Effector memory CD4-positive, alpha-beta T cell (primary cell): Measurements from ENCODE around the gene PDPK1.
"Not testable (repeated sequence)": the region's sequence is repeated elsewhere in the genome, so short reads cannot be mapped to it uniquely, and the experiment has no call there.

Experiments
- DNase-seq, 3 donors: peaks; one replicate each; pipeline ENCODE4 v3.0.0-alpha.2; 2020
- H3K27ac ChIP-seq: 2 replicates; pipeline ENCODE4 v1.7.0; 2013; ENCODE audit warnings: mild to moderate bottlenecking, low read length, moderate library complexity; ENCODE audit not compliant: insufficient read depth, poor library complexity, severe bottlenecking
- H3K27me3 ChIP-seq: replicated peaks from 2 replicates; pipeline ENCODE4 v1.7.0; 2013; ENCODE audit warnings: mild to moderate bottlenecking, low read length; ENCODE audit not compliant: insufficient read depth, control insufficient read depth, poor library complexity, severe bottlenecking
- H3K36me3 ChIP-seq: 2 replicates; pipeline ENCODE4 v1.7.0; 2013; ENCODE audit warnings: mild to moderate bottlenecking, low read length, moderate library complexity; ENCODE audit not compliant: control insufficient read depth, insufficient read depth
- H3K4me1 ChIP-seq: 2 replicates; pipeline ENCODE4 v1.7.0; 2013; ENCODE audit warnings: low read length, mild to moderate bottlenecking; ENCODE audit not compliant: control insufficient read depth, insufficient read depth, poor library complexity, severe bottlenecking
- H3K4me3 ChIP-seq: 2 replicates; pipeline ENCODE4 v1.7.0; 2013; ENCODE audit warnings: low read length, low read depth, mild to moderate bottlenecking; ENCODE audit not compliant: insufficient read depth, poor library complexity, severe bottlenecking
- H3K9me3 ChIP-seq: 2 replicates; pipeline ENCODE4 v1.7.0; 2013; ENCODE audit warnings: mild to moderate bottlenecking, low read length, moderate library complexity; ENCODE audit not compliant: control insufficient read depth

Gene PDPK1

DNA sequence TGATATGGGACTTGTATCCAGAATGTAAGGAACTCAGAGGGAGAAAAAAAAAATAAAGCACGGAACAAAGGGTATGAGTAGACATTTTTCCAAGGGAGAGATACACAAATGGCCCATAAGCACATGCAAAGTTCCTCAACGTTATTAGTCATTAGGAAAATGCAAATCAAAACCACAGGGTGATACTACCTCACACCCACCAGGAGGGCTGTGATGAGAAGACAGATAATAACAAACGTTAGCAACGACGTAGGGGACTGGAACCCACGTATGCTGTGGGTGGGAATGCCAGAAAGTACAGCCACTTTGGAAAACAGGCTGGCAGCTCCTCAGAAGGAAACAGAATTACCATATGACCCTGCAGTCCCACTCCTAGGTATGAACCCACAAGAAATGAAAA is 34.9 kb downstream of the PDPK1 start:
- not testable (repeated sequence) for H3K4me1 ChIP-seq, H3K9me3 ChIP-seq, H3K4me3 ChIP-seq, H3K36me3 ChIP-seq, H3K27me3 ChIP-seq, H3K27ac ChIP-seq, DNase-seq

DNA sequence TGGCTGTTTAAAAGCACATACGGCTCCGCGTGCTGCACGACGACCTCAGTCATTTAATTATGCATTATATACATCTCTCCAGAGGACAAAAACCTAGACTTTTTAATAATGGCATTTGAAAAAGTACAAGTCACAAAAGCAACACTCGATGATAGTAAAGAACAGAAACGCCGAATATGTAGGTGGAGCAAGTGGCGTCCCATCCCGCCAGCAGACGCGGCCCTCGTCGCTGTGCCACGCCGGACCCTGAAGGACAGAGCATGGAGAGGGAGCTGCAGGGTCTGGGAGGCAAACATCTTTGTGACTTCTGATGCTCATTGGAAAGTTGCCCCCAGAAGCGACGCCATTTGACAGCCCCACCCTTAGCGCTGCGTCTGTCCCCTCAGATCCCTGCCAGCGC is 38.0 kb downstream of the PDPK1 start:
- not testable (repeated sequence) for H3K27ac ChIP-seq, H3K4me3 ChIP-seq, H3K27me3 ChIP-seq, H3K9me3 ChIP-seq, H3K36me3 ChIP-seq, H3K4me1 ChIP-seq, DNase-seq

DNA sequence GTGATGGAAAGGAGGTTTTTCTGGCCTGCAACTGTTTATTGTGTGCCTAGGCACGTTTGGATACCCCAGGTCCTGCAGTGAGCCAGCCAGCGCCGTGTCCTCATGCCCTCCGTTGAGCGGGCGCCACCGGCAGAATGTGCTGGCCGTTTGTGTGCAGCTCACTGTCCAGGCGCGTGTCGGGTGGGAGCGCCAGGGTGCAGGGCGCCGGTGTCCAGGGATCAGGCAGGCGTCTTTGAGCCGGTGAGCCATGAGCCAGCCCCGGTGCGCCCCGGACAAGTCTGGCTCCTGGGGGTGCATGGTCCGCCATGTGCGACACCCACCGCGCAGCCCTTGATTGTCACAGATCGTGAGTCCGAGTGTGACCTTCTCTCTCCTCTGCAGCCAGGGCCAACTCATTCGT is 39.2 kb downstream of the PDPK1 start:
- not testable (repeated sequence) for H3K36me3 ChIP-seq, H3K4me1 ChIP-seq, DNase-seq, H3K27me3 ChIP-seq, H3K9me3 ChIP-seq, H3K27ac ChIP-seq, H3K4me3 ChIP-seq

DNA sequence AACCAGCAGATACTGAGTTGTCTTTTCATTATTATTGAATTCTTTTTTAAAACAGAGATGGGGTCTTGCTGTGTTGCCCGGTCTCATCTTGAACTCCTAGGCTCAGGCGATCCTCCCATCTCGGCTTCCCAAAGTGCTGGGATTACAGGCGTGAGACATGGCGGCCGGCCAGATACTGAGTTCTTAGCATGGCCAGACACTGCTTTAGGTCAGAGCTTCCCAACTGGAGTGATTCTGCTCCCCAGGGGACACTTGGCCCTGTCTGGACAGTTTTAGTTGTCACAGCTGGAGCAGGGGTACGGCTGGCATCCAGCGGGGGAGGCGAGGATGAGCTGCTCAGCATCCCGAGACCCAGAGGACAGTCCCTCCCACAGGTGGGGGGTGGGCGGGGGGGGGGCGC is 41.1 kb downstream of the PDPK1 start:
- not testable (repeated sequence) for H3K9me3 ChIP-seq, H3K27ac ChIP-seq, H3K36me3 ChIP-seq, H3K27me3 ChIP-seq, H3K4me1 ChIP-seq, H3K4me3 ChIP-seq, DNase-seq

DNA sequence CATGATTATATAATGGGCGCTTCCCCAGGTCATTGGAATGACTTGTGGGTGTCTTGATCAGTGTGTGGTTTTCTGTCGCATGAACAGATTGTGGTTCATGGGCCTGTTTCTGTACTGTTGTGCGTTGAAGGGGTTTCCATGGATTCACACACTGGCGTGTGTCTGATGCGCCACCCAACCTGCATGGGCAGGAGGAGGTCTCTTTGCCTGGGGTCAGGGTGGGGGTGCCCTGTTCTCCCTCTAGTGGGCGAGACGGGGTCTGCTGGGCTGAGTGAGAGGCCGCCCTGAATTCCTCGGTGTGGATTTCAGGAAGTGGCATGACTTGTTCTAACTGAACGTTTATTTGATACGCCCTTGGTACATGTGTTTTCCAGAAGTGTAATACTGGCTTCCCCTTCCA is 42.3 kb downstream of the PDPK1 start:
- not testable (repeated sequence) for H3K36me3 ChIP-seq, H3K9me3 ChIP-seq, H3K4me3 ChIP-seq, H3K27me3 ChIP-seq, DNase-seq, H3K4me1 ChIP-seq, H3K27ac ChIP-seq

DNA sequence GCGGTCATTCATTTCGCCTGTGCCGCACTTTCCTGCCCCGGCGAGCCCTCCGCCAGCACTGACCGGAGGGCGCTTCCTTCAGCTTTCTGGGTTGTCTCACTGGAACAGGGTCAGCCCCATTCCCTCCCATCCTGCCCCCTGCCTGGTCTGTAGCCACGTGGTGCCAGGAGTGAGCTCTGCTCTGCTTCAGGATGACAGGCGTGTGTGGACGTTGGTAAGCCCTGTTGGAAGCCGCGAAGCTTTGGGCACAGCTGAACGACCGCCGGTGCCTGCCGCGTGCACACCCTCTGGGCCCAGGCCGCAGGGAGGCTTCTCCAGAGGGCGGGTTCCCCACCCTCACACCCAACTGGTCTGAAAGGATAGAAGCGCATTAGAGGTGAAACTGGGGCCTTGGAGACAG is 43.0 kb downstream of the PDPK1 start:
- H3K9me3 ChIP-seq, H3K4me1 ChIP-seq, H3K4me3 ChIP-seq, H3K27me3 ChIP-seq, DNase-seq, H3K27ac ChIP-seq: not testable (repeated sequence)
- peaks cover 12% of the 10 kb centered on the region for H3K36me3 ChIP-seq

DNA sequence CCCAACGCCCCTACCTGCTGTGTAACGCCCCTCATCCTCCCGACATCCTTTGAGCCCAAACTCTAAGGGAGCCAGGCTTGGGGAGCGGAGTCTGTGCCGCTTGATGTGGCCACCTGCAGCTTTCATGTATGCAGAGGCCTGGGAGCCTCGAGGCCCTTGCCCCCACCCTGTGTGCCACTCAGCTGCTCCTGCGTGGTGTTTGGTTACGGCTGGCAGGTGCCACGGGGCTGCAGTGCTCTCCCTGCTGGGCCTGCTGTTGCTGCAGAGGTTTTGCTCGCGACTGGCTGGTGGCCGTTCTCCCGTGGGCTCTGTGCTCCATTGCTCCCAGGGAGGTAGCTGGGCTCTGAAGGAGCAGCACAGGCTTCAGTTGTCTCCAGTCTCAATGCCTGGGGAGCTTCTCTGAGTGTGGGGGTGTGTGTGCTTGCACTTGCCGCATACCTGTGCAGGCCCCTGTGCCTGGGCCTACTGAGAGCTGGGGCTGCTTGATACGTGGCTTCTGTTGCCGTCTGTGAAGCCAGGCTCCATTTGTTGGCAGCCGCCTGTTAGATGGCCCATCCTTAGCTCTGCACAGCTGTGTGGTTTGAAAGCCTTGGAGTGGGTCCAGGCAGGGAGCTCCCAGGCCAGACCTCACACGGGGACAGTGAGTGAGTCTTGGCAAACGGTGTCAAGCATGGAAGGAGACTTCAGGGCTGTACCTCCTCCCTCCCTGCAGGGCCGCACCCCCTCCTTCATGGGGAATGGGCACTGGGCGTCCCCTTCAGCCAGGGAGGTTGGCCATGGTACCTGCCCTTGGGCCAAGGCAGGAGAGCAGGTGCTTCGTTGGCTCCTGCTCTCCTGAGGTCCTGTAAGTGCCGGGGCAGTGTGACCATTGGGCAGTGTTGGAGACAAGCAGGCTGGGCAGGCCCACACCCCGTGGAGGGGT is 47.2 kb downstream of the PDPK1 start:
- no peak for DNase-seq
- H3K4me1 ChIP-seq: no peaks in the 10 kb centered on the region
- H3K36me3 ChIP-seq: peaks cover 54% of the 10 kb centered on the region
- H3K27me3 ChIP-seq: no peaks in the 10 kb centered on the region
- H3K9me3 ChIP-seq: no peaks in the 10 kb centered on the region
- no peak overlapping the region for H3K4me3 ChIP-seq
- H3K27ac ChIP-seq: no peak overlapping the region

DNA sequence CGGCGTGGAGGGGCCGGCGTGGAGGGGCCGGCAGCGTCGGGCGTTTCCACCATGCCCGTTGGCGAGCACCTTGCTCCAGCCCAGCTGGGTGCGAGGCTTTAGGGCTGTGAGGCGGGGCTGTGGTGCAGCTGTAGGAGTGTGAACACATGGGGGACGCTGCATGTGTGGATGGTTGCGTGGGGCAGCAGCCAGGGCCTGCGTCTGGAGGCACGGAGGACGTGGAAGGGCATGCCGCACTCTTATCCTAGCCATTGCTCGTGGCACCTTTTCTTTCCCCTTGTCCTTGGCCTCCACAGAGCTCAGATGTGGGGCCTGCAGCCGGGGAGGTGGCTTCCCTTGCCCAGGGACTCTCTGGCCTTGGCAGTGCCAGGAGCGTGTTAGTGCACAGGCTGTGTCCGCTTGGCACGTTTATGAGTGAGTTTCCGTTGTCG is 47.8 kb downstream of the PDPK1 start:
- DNase-seq: no peak
- no peaks in the 10 kb centered on the region for H3K9me3 ChIP-seq
- H3K27me3 ChIP-seq: no peaks in the 10 kb centered on the region
- H3K36me3 ChIP-seq: peaks cover 57% of the 10 kb centered on the region
- H3K27ac ChIP-seq: no peak overlapping the region
- H3K4me1 ChIP-seq: no peaks in the 10 kb centered on the region
- H3K4me3 ChIP-seq: no peak overlapping the region

DNA sequence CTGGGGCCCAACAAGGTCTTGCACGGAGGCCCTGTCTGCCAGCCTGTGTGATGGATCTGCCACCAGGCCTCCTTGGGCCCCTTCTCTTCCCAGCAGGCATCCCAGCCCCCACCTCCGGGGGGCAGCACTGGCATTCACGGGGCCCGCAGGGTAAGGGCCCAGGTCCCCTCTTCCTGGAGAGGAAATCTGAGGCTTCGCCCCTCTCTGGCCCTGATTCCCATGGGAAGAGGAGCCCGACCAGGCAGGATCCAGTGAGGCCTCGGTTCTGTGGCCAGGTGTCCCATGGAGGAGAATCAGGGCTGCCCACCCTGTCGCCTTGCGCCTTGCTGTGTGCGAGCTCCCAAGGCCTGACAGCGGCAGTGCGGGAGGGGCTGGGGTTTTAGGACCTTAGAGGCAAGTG is 48.4 kb downstream of the PDPK1 start:
- Histone ChIP-seq H3K9me3 (no peaks in the 10 kb centered on the region), H3K27ac (no peak overlapping the region), H3K4me1 (no peaks in the 10 kb centered on the region), H3K36me3 (peaks cover 57% of the 10 kb centered on the region), H3K27me3 (no peaks in the 10 kb centered on the region), H3K4me3 (no peak overlapping the region)
- DNase-seq: no peak

DNA sequence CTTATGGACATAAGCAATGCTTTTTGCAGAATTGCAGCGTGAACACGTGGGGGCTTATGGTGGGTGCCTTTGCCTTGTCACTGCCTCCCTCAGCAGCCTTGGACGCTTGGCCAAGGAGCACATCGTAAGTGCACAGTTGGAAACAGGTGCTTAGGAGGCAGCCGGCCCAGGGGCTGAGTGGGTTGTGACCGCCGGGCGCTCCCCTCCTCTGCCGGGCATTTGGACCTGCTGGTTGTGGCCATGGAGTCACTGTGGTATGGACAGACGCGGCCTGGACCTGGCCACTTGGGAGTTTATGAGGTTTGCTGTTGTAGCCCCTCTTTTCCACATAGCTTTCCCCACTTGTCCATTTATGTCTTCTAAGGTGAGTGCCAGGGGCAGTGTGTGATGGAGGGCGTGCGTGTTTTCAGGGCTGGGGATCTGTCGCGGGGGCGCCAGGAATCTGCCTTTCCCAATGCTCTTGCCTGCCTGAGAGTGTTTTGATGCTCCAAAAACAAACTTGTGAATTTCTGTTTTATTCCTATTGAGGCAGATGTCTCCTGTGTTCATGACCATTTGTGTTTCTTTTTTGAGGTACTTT is 49.2 kb downstream of the PDPK1 start:
- no peak overlapping the region for H3K4me3 ChIP-seq
- peaks cover 57% of the 10 kb centered on the region for H3K36me3 ChIP-seq
- H3K4me1 ChIP-seq: no peaks in the 10 kb centered on the region
- H3K9me3 ChIP-seq: no peaks in the 10 kb centered on the region
- H3K27me3 ChIP-seq: no peaks in the 10 kb centered on the region
- DNase-seq: no peak
- H3K27ac ChIP-seq: no peak overlapping the region
